Adrenal gland (tissue), 5 donors: ENCODE data around the gene RAPGEF2.

ENCODE experiments used
- POLR2A ChIP-seq, 2 donors: fragments of 450-650 bp; IDR thresholded peaks; one replicate each; pipeline ENCODE4 v1.6.1; 2017; ENCODE audit warnings: antibody characterized with exemption in 2 of 2, mild to moderate bottlenecking in 2 of 2, moderate library complexity in 1 of 2
- TF ChIP-seq, protein P1 (sequence below), 6 experiments: fragments of 450-650 bp in 4 of 6; fragments of 200-600 bp in 2 of 6; sonication (generic) in 1 of 6; IDR thresholded peaks; 1 replicate in 5 of 6; 2 replicates in 1 of 6; pipeline versions ENCODE4 v1.5.1 to v1.8.0; 2016 to 2021; ENCODE audit warnings: antibody characterized with exemption in 6 of 6, mild to moderate bottlenecking in 2 of 6, moderate library complexity in 1 of 6
- donor health status: DM: no; HTN: no; CAD: no.

DNA sequence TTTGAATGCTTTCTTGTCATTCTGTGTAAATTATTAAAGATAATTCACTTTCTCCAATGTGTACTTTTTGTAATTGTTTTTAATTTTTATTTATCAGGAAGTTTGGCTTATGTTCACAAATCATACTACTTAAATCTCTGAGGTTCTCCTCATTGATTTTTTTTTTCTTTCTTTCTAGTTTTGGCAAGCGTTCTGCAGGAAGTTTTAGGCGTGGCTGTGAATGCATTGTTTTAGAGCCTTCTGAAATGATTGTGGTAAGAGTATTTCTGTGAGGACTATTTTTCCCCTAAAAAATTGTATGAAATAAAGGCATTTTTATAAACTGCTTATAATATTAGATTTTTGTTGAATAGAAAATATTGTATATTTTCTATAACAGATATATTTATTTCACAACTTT, 135.8 kb downstream of the RAPGEF2 start:
- TF ChIP-seq, protein P1, sequence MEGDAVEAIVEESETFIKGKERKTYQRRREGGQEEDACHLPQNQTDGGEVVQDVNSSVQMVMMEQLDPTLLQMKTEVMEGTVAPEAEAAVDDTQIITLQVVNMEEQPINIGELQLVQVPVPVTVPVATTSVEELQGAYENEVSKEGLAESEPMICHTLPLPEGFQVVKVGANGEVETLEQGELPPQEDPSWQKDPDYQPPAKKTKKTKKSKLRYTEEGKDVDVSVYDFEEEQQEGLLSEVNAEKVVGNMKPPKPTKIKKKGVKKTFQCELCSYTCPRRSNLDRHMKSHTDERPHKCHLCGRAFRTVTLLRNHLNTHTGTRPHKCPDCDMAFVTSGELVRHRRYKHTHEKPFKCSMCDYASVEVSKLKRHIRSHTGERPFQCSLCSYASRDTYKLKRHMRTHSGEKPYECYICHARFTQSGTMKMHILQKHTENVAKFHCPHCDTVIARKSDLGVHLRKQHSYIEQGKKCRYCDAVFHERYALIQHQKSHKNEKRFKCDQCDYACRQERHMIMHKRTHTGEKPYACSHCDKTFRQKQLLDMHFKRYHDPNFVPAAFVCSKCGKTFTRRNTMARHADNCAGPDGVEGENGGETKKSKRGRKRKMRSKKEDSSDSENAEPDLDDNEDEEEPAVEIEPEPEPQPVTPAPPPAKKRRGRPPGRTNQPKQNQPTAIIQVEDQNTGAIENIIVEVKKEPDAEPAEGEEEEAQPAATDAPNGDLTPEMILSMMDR (IDR thresholded peaks at IDR 0.05) = no peak
- TF ChIP-seq POLR2A (IDR thresholded peaks at IDR 0.05) = no peak
